GM06990 (cell line): ENCODE data around the gene KIF18A.

Source experiments
- DNase-seq: peaks from one replicate; pipeline ENCODE4 v3.0.0-alpha.2; 2011; ENCODE audit not compliant: insufficient read length; ENCODE audit errors: extremely low read depth
- H3K27me3 ChIP-seq: replicated peaks from 2 replicates; pipeline ENCODE4 v1.6.0; 2011; ENCODE audit warnings: low read length; ENCODE audit not compliant: control insufficient read depth, insufficient read depth
- H3K36me3 ChIP-seq: 2 replicates; pipeline ENCODE4 v1.5.1; 2011; ENCODE audit warnings: low read length; ENCODE audit not compliant: control insufficient read depth, insufficient read depth
- H3K4me3 ChIP-seq: replicated peaks from 2 replicates; pipeline ENCODE4 v1.5.1; 2011; ENCODE audit warnings: low read depth, mild to moderate bottlenecking, control low read depth, low read length
- TF ChIP-seq, protein P1 (sequence below): IDR thresholded peaks from 2 replicates; pipeline ENCODE4 v1.5.1; 2011; ENCODE audit warnings: low read length, control low read depth, mild to moderate bottlenecking, inconsistent platforms; ENCODE audit not compliant: insufficient read depth, poor library complexity, severe bottlenecking

The KIF18A gene

GRCh38 chr11:28049338-28050216, 58.4 kb downstream of the KIF18A start:
- TF ChIP-seq, protein P1, sequence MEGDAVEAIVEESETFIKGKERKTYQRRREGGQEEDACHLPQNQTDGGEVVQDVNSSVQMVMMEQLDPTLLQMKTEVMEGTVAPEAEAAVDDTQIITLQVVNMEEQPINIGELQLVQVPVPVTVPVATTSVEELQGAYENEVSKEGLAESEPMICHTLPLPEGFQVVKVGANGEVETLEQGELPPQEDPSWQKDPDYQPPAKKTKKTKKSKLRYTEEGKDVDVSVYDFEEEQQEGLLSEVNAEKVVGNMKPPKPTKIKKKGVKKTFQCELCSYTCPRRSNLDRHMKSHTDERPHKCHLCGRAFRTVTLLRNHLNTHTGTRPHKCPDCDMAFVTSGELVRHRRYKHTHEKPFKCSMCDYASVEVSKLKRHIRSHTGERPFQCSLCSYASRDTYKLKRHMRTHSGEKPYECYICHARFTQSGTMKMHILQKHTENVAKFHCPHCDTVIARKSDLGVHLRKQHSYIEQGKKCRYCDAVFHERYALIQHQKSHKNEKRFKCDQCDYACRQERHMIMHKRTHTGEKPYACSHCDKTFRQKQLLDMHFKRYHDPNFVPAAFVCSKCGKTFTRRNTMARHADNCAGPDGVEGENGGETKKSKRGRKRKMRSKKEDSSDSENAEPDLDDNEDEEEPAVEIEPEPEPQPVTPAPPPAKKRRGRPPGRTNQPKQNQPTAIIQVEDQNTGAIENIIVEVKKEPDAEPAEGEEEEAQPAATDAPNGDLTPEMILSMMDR = no peak
- no peaks in the 10 kb centered on the region for H3K36me3 ChIP-seq
- no peak overlapping the region for H3K4me3 ChIP-seq
- no peak for DNase-seq
- H3K27me3 ChIP-seq = no peaks in the 10 kb centered on the region

DNA sequence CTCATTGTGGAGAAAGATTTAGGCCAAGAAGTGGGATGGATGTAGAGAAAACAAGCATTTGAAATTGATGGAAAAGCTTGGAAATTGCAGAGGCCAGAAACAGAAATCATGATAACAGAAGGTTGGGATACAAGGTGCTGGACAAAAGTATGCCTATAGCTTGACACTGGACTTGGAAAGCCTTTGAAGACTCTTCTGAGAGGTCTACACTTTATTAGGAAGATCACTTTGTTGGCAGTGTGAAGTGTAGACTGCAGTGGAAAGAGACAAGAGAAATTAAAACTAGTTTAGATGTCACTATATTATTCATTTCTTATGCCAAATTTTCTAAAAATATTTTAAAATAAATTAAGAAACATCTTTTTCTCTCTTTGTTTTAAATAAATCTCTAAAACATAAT, 59.1 kb downstream of the KIF18A start:
- no peak for DNase-seq
- no peaks in the 10 kb centered on the region for H3K27me3 ChIP-seq
- TF ChIP-seq, protein P1 = no peak
- no peaks in the 10 kb centered on the region for H3K36me3 ChIP-seq
- no peak overlapping the region for H3K4me3 ChIP-seq

GRCh38 chr11:28043930-28044709, 63.8 kb downstream of the KIF18A start:
- TF ChIP-seq, protein P1 = no peak
- Histone ChIP-seq H3K36me3 (no peaks in the 10 kb centered on the region), H3K27me3 (no peaks in the 10 kb centered on the region), H3K4me3 (no peak overlapping the region)
- DNase-seq = no peak

- no peak for DNase-seq
- Histone ChIP-seq H3K36me3 (no peaks in the 10 kb centered on the region), H3K4me3 (no peak overlapping the region), H3K27me3 (no peaks in the 10 kb centered on the region)
- TF ChIP-seq, protein P1 = no peak
These were observed 67.6 kb downstream of the KIF18A start for GRCh38 chr11:28040384-28040783.

DNA sequence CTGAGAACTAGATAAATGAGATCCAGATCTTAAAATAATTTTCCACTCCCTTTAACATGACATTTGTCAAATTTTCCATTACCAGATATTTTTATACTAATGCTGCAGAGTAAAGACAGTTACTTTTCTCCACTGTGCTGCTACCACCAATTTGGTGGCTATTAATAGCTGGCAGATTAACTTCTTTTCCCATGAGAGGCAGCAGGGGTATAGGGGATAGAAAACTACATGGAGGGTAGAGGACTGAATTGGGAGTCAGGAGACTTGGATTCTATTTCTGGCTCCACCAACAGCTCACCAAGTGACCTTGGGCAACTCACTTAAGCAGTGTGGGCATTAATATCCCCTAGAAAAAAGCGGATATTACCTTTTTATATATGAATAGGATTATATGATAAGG, 69.2 kb downstream of the KIF18A start:
- Histone ChIP-seq H3K27me3 (no peaks in the 10 kb centered on the region), H3K4me3 (no peak overlapping the region)
- TF ChIP-seq, protein P1 = no peak

More for the DNA sequence above, 69.2 kb downstream of the KIF18A start:
- DNase-seq = no peak
- H3K36me3 ChIP-seq = no peaks in the 10 kb centered on the region
